Vagina (tissue), 2 donors: Measurements from ENCODE around the gene DDX3X.

Experiments used
- CTCF ChIP-seq, 3 experiments: fragments of 450-650 bp in 2 of 3; fragments of 200-600 bp in 1 of 3; sonication (generic) in 1 of 3; IDR thresholded peaks; one replicate each; pipeline ENCODE4 v1.5.1; 2017 to 2019; ENCODE audit warnings: antibody characterized with exemption in 3 of 3, mild to moderate bottlenecking in 2 of 3, moderate library complexity in 2 of 3
- POLR2A ChIP-seq, 2 donors: fragments of 450-650 bp; IDR thresholded peaks; one replicate each; pipeline ENCODE4 v1.6.1; 2017; ENCODE audit warnings: antibody characterized with exemption in 2 of 2, mild to moderate bottlenecking in 2 of 2, moderate library complexity in 2 of 2
- POLR2AphosphoS5 ChIP-seq, 2 donors: sonication (generic); formaldehyde crosslinking; IDR thresholded peaks; one replicate each; pipeline ENCODE4 v1.9.0; 2017; ENCODE audit warnings: antibody characterized with exemption in 2 of 2, mild to moderate bottlenecking in 2 of 2, low read depth in 1 of 2; ENCODE audit not compliant: insufficient read depth in 1 of 2

GRCh38 chrX:41405551-41405950, 71.6 kb downstream of the DDX3X start:
- no peak for TF ChIP-seq CTCF (IDR thresholded peaks at IDR 0.05)
- TF ChIP-seq POLR2AphosphoS5 (IDR thresholded peaks at IDR 0.05; ENCODE audit: insufficient read depth in 1 of 2, low read depth in 1 of 2) = no peak
- no peak for TF ChIP-seq POLR2A (IDR thresholded peaks at IDR 0.05)
